NCI-H1930 (cell line): ENCODE measurements around the gene VPS25.
"Not testable (repeated sequence)": the region's sequence is repeated elsewhere in the genome, so short reads cannot be mapped to it uniquely, and the experiment has no call there.

Experiments used
- DNase-seq, 2 experiments: peaks; one replicate each; lab custom pipeline; 2025; lab: John Stamatoyannopoulos, UW

VPS25 gene

GRCh38 chr17:42768006-42768405 lies 5.2 kb upstream of the VPS25 start:
- not testable (repeated sequence) for DNase-seq

GRCh38 chr17:42769964-42770363 lies 3.3 kb upstream of the VPS25 start:
- DNase-seq: not testable (repeated sequence)

- no peak for DNase-seq
Observed at GRCh38 chr17:42772945-42773289, 332 bp upstream of the VPS25 start.

- no peak for DNase-seq
Observed at GRCh38 chr17:42774066-42774745, 957 bp downstream of the VPS25 start.

GRCh38 chr17:42775534-42776098 lies 2.4 kb downstream of the VPS25 start:
- DNase-seq: no peak

- DNase-seq: no peak
Observed at GRCh38 chr17:42778570-42778969, 5.3 kb downstream of the VPS25 start.

- no peak for DNase-seq
Observed at GRCh38 chr17:42779304-42779935, 6.2 kb downstream of the VPS25 start.

- no peak for DNase-seq
Observed at GRCh38 chr17:42779936-42780850, 6.9 kb downstream of the VPS25 start, which contains the start of gene WNK4. WNK4 (plus strand) TSS chr17:42780610; CDS start chr17:42780699, 89 bp downstream.

GRCh38 chr17:42780851-42781638 lies 7.8 kb downstream of the VPS25 start:
- DNase-seq: no peak

GRCh38 chr17:42781639-42782165 lies 8.5 kb downstream of the VPS25 start:
- no peak for DNase-seq

- no peak for DNase-seq
Observed at GRCh38 chr17:42782166-42783061, 9.2 kb downstream of the VPS25 start.

GRCh38 chr17:42783062-42783790 lies 10.0 kb downstream of the VPS25 start:
- no peak for DNase-seq

- no peak for DNase-seq
Observed at GRCh38 chr17:42783791-42784138, 10.5 kb downstream of the VPS25 start.

- no peak for DNase-seq
Observed at GRCh38 chr17:42784409-42784808, 11.2 kb downstream of the VPS25 start.

GRCh38 chr17:42784811-42785592 lies 11.8 kb downstream of the VPS25 start:
- DNase-seq: no peak

- DNase-seq: no peak
Observed at GRCh38 chr17:42787266-42787665, 14.0 kb downstream of the VPS25 start.

GRCh38 chr17:42791948-42792347 lies 18.7 kb downstream of the VPS25 start:
- no peak for DNase-seq

- no peak for DNase-seq
Observed at GRCh38 chr17:42792545-42792944, 19.3 kb downstream of the VPS25 start.

GRCh38 chr17:42795061-42795460 lies 21.8 kb downstream of the VPS25 start:
- no peak for DNase-seq
